ENCODE data around the gene SOHLH2.

SOHLH2 gene

GRCh38 chr13:36133950-36134626 lies 80.3 kb downstream of the SOHLH2 start:
- H3K9ac ChIP-seq (ENCODE audit: low read length in 2 of 2) = no peak overlapping the region
- no peaks in the 10 kb centered on the region for H3K36me3 ChIP-seq (ENCODE audit: control insufficient read depth in 2 of 2, insufficient read depth in 2 of 2, low read length in 2 of 2)
- H3K4me3 ChIP-seq (ENCODE audit: low read length in 2 of 2) = no peak overlapping the region
- no peaks in the 10 kb centered on the region for H3K27me3 ChIP-seq (ENCODE audit: control insufficient read depth in 1 of 2, insufficient read depth in 2 of 2, low read length in 2 of 2)
- peaks cover 5% of the 10 kb centered on the region for H3K4me1 ChIP-seq (ENCODE audit: control insufficient read depth, insufficient read depth, low read length)
- no peaks in the 10 kb centered on the region for H3K9me3 ChIP-seq (ENCODE audit: control insufficient read depth in 2 of 2, low read length in 2 of 2)
- H3K27ac ChIP-seq (ENCODE audit: low read length) = no peak overlapping the region

GRCh38 chr13:36132376-36132775 lies 82.0 kb downstream of the SOHLH2 start:
- Histone ChIP-seq H3K27me3 (ENCODE audit: control insufficient read depth in 1 of 2, insufficient read depth in 2 of 2, low read length in 2 of 2) (no peaks in the 10 kb centered on the region), H3K4me3 (ENCODE audit: low read length in 2 of 2) (no peak overlapping the region), H3K9ac (ENCODE audit: low read length in 2 of 2) (no peak overlapping the region), H3K9me3 (ENCODE audit: control insufficient read depth in 2 of 2, low read length in 2 of 2) (no peaks in the 10 kb centered on the region), H3K4me1 (ENCODE audit: control insufficient read depth, insufficient read depth, low read length) (peaks cover 5% of the 10 kb centered on the region), H3K27ac (ENCODE audit: low read length) (no peak overlapping the region), H3K36me3 (ENCODE audit: control insufficient read depth in 2 of 2, insufficient read depth in 2 of 2, low read length in 2 of 2) (no peaks in the 10 kb centered on the region)

- Histone ChIP-seq H3K4me1 (ENCODE audit: control insufficient read depth, insufficient read depth, low read length) (peaks cover 5% of the 10 kb centered on the region), H3K9me3 (ENCODE audit: control insufficient read depth in 2 of 2, low read length in 2 of 2) (no peaks in the 10 kb centered on the region), H3K9ac (ENCODE audit: low read length in 2 of 2) (no peak overlapping the region), H3K27ac (ENCODE audit: low read length) (no peak overlapping the region), H3K27me3 (ENCODE audit: control insufficient read depth in 1 of 2, insufficient read depth in 2 of 2, low read length in 2 of 2) (no peaks in the 10 kb centered on the region), H3K4me3 (ENCODE audit: low read length in 2 of 2) (peak overlapping the region; percentile 61 to 77), H3K36me3 (ENCODE audit: control insufficient read depth in 2 of 2, insufficient read depth in 2 of 2, low read length in 2 of 2) (no peaks in the 10 kb centered on the region)
Measured at GRCh38 chr13:36131931-36132297, 82.4 kb downstream of the SOHLH2 start.

GRCh38 chr13:36131222-36131930 lies 83.0 kb downstream of the SOHLH2 start, which contains the start of gene DCLK1:
DCLK1 (minus strand) TSS chr13:36131382.
- H3K27ac ChIP-seq (ENCODE audit: low read length) = peak within 1 kb of the TSS; percentile 46
- H3K36me3 ChIP-seq (ENCODE audit: control insufficient read depth in 2 of 2, insufficient read depth in 2 of 2, low read length in 2 of 2) = no peaks in the 10 kb centered on the region
- H3K9ac ChIP-seq (ENCODE audit: low read length in 2 of 2) = peak within 1 kb of the TSS; percentile 36 to 43
- no peaks in the 10 kb centered on the region for H3K27me3 ChIP-seq (ENCODE audit: control insufficient read depth in 1 of 2, insufficient read depth in 2 of 2, low read length in 2 of 2)
- H3K4me3 ChIP-seq (ENCODE audit: low read length in 2 of 2) = peak within 1 kb of the TSS; percentile 68 to 77
- H3K4me1 ChIP-seq (ENCODE audit: control insufficient read depth, insufficient read depth, low read length) = peaks cover 5% of the 10 kb centered on the region
- no peaks in the 10 kb centered on the region for H3K9me3 ChIP-seq (ENCODE audit: control insufficient read depth in 2 of 2, low read length in 2 of 2)

GRCh38 chr13:36130552-36131221 lies 83.7 kb downstream of the SOHLH2 start:
- H3K9ac ChIP-seq (ENCODE audit: low read length in 2 of 2) = peak overlapping the region in 1 of 2 donors; percentile 18
- H3K4me1 ChIP-seq (ENCODE audit: control insufficient read depth, insufficient read depth, low read length) = peaks cover 5% of the 10 kb centered on the region
- no peak overlapping the region for H3K27ac ChIP-seq (ENCODE audit: low read length)

GRCh38 chr13:36130193-36130551 lies 84.2 kb downstream of the SOHLH2 start:
- H3K27ac ChIP-seq (ENCODE audit: low read length) = no peak overlapping the region
- H3K27me3 ChIP-seq (ENCODE audit: control insufficient read depth in 1 of 2, insufficient read depth in 2 of 2, low read length in 2 of 2) = no peaks in the 10 kb centered on the region
- peak overlapping the region in 1 of 2 donors; percentile 18 for H3K9ac ChIP-seq (ENCODE audit: low read length in 2 of 2)
- no peaks in the 10 kb centered on the region for H3K36me3 ChIP-seq (ENCODE audit: control insufficient read depth in 2 of 2, insufficient read depth in 2 of 2, low read length in 2 of 2)
- H3K4me1 ChIP-seq (ENCODE audit: control insufficient read depth, insufficient read depth, low read length) = peaks cover 5% of the 10 kb centered on the region
- peak overlapping the region; percentile 68 to 77 for H3K4me3 ChIP-seq (ENCODE audit: low read length in 2 of 2)
- H3K9me3 ChIP-seq (ENCODE audit: control insufficient read depth in 2 of 2, low read length in 2 of 2) = no peaks in the 10 kb centered on the region

More at GRCh38 chr13:36130552-36131221, 83.7 kb downstream of the SOHLH2 start:
- Histone ChIP-seq H3K36me3 (ENCODE audit: control insufficient read depth in 2 of 2, insufficient read depth in 2 of 2, low read length in 2 of 2) (no peaks in the 10 kb centered on the region), H3K9me3 (ENCODE audit: control insufficient read depth in 2 of 2, low read length in 2 of 2) (no peaks in the 10 kb centered on the region), H3K4me3 (ENCODE audit: low read length in 2 of 2) (peak overlapping the region; percentile 68 to 77), H3K27me3 (ENCODE audit: control insufficient read depth in 1 of 2, insufficient read depth in 2 of 2, low read length in 2 of 2) (no peaks in the 10 kb centered on the region)

- Histone ChIP-seq H3K27me3 (ENCODE audit: control insufficient read depth in 1 of 2, insufficient read depth in 2 of 2, low read length in 2 of 2) (no peaks in the 10 kb centered on the region), H3K9ac (ENCODE audit: low read length in 2 of 2) (no peak overlapping the region), H3K9me3 (ENCODE audit: control insufficient read depth in 2 of 2, low read length in 2 of 2) (no peaks in the 10 kb centered on the region), H3K4me1 (ENCODE audit: control insufficient read depth, insufficient read depth, low read length) (peaks cover 10% of the 10 kb centered on the region), H3K4me3 (ENCODE audit: low read length in 2 of 2) (peak overlapping the region in 1 of 2 donors; percentile 29), H3K36me3 (ENCODE audit: control insufficient read depth in 2 of 2, insufficient read depth in 2 of 2, low read length in 2 of 2) (no peaks in the 10 kb centered on the region), H3K27ac (ENCODE audit: low read length) (no peak overlapping the region)
Measured at GRCh38 chr13:36129539-36129938, 84.8 kb downstream of the SOHLH2 start.

GRCh38 chr13:36126491-36126890 lies 87.9 kb downstream of the SOHLH2 start:
- H3K4me3 ChIP-seq (ENCODE audit: low read length in 2 of 2) = no peak overlapping the region

GRCh38 chr13:36125841-36126240 lies 88.5 kb downstream of the SOHLH2 start:
- Histone ChIP-seq H3K4me3 (ENCODE audit: low read length in 2 of 2) (no peak overlapping the region), H3K9me3 (ENCODE audit: control insufficient read depth in 2 of 2, low read length in 2 of 2) (no peaks in the 10 kb centered on the region), H3K36me3 (ENCODE audit: control insufficient read depth in 2 of 2, insufficient read depth in 2 of 2, low read length in 2 of 2) (no peaks in the 10 kb centered on the region), H3K4me1 (ENCODE audit: control insufficient read depth, insufficient read depth, low read length) (peaks cover 14% of the 10 kb centered on the region), H3K9ac (ENCODE audit: low read length in 2 of 2) (no peak overlapping the region), H3K27me3 (ENCODE audit: control insufficient read depth in 1 of 2, insufficient read depth in 2 of 2, low read length in 2 of 2) (no peaks in the 10 kb centered on the region), H3K27ac (ENCODE audit: low read length) (no peak overlapping the region)

More at GRCh38 chr13:36126491-36126890, 87.9 kb downstream of the SOHLH2 start:
- H3K27me3 ChIP-seq (ENCODE audit: control insufficient read depth in 1 of 2, insufficient read depth in 2 of 2, low read length in 2 of 2) = no peaks in the 10 kb centered on the region
- no peaks in the 10 kb centered on the region for H3K9me3 ChIP-seq (ENCODE audit: control insufficient read depth in 2 of 2, low read length in 2 of 2)
- H3K4me1 ChIP-seq (ENCODE audit: control insufficient read depth, insufficient read depth, low read length) = peaks cover 14% of the 10 kb centered on the region
- H3K27ac ChIP-seq (ENCODE audit: low read length) = no peak overlapping the region
- no peak overlapping the region for H3K9ac ChIP-seq (ENCODE audit: low read length in 2 of 2)
- no peaks in the 10 kb centered on the region for H3K36me3 ChIP-seq (ENCODE audit: control insufficient read depth in 2 of 2, insufficient read depth in 2 of 2, low read length in 2 of 2)

- Histone ChIP-seq H3K4me1 (ENCODE audit: control insufficient read depth, insufficient read depth, low read length) (peaks cover 14% of the 10 kb centered on the region), H3K27me3 (ENCODE audit: control insufficient read depth in 1 of 2, insufficient read depth in 2 of 2, low read length in 2 of 2) (no peaks in the 10 kb centered on the region), H3K9me3 (ENCODE audit: control insufficient read depth in 2 of 2, low read length in 2 of 2) (no peaks in the 10 kb centered on the region), H3K36me3 (ENCODE audit: control insufficient read depth in 2 of 2, insufficient read depth in 2 of 2, low read length in 2 of 2) (no peaks in the 10 kb centered on the region), H3K9ac (ENCODE audit: low read length in 2 of 2) (peak overlapping the region in 1 of 2 donors; percentile 10), H3K27ac (ENCODE audit: low read length) (no peak overlapping the region), H3K4me3 (ENCODE audit: low read length in 2 of 2) (peak overlapping the region; percentile 10 to 35)
Measured at GRCh38 chr13:36124236-36124822, 90.0 kb downstream of the SOHLH2 start.
